GM19372 (cell line): ENCODE data around the gene NMNAT2.
"Not testable (repeated sequence)": the region's sequence is repeated elsewhere in the genome, so short reads cannot be mapped to it uniquely, and the experiment has no call there.

ENCODE experiments used
- ATAC-seq: cut with Tn5 transposase; IDR thresholded peaks from one replicate; pipeline ENCODE4 v1.9.1; 2021; ENCODE audit warnings: mild to moderate bottlenecking, low read depth, moderate library complexity; ENCODE audit not compliant: unreplicated experiment

The NMNAT2 gene

GRCh38 chr1:183273984-183274383 lies 144.2 kb downstream of the NMNAT2 start:
- ATAC-seq, result not testable (repeated sequence)

GRCh38 chr1:183273300-183273699 lies 144.9 kb downstream of the NMNAT2 start:
- ATAC-seq, result no peak

- ATAC-seq, result no peak
Measured at GRCh38 chr1:183272390-183272848, 145.8 kb downstream of the NMNAT2 start.

- no peak for ATAC-seq
Measured at GRCh38 chr1:183270541-183271141, 147.5 kb downstream of the NMNAT2 start.

GRCh38 chr1:183267646-183268431 lies 150.3 kb downstream of the NMNAT2 start:
- no peak for ATAC-seq

GRCh38 chr1:183263886-183264602 lies 154.1 kb downstream of the NMNAT2 start:
- ATAC-seq, result no peak

- ATAC-seq, result no peak
Measured at GRCh38 chr1:183262628-183263200, 155.5 kb downstream of the NMNAT2 start.

GRCh38 chr1:183259924-183260323 lies 158.3 kb downstream of the NMNAT2 start:
- ATAC-seq, result no peak

GRCh38 chr1:183255073-183255472 lies 163.1 kb downstream of the NMNAT2 start:
- ATAC-seq, result no peak

GRCh38 chr1:183251959-183252450 lies 166.2 kb downstream of the NMNAT2 start:
- no peak for ATAC-seq

GRCh38 chr1:183251101-183251958 lies 166.8 kb downstream of the NMNAT2 start:
- no peak for ATAC-seq

GRCh38 chr1:183249941-183250452 lies 168.2 kb downstream of the NMNAT2 start:
- no peak for ATAC-seq

GRCh38 chr1:183248989-183249691 lies 169.0 kb downstream of the NMNAT2 start:
- ATAC-seq, result no peak

GRCh38 chr1:183247931-183248330 lies 170.2 kb downstream of the NMNAT2 start:
- ATAC-seq, result no peak

GRCh38 chr1:183247484-183247883 lies 170.7 kb downstream of the NMNAT2 start:
- ATAC-seq, result no peak

GRCh38 chr1:183247066-183247465 lies 171.1 kb downstream of the NMNAT2 start:
- no peak for ATAC-seq

GRCh38 chr1:183246436-183246835 lies 171.7 kb downstream of the NMNAT2 start:
- no peak for ATAC-seq

- ATAC-seq, result no peak
Measured at GRCh38 chr1:183245357-183245756, 172.8 kb downstream of the NMNAT2 start.

- ATAC-seq, result no peak
Measured at GRCh38 chr1:183244466-183244865, 173.7 kb downstream of the NMNAT2 start.
